SH-SY5Y (cell line): Measurements from ENCODE around the gene LRRC40.

Source experiments
- GATA2 ChIP-seq: IDR thresholded peaks from 2 replicates; pipeline ENCODE4 v1.6.1; 2011; ENCODE audit warnings: mild to moderate bottlenecking, low read depth, low read length
- GATA3 ChIP-seq: IDR thresholded peaks from 2 replicates; pipeline ENCODE4 v1.6.1; 2011; ENCODE audit warnings: low read depth, mild to moderate bottlenecking, low read length, moderate library complexity

GRCh38 chr1:70188522-70188921 lies 16.9 kb downstream of the LRRC40 start:
- no peak for TF ChIP-seq GATA2
- TF ChIP-seq GATA3: no peak
